Ovary (tissue), 9 donors: ENCODE measurements around the gene SGPL1. TPM values are rescaled to one million over a fixed set of nuclear protein-coding genes. Genes with fewer than 3 reads are reported as not detected.
A peak's percentile ranks its signal among the peaks of the same experiment; 100 is the strongest.

Source experiments
- DNase-seq, 5 donors: peaks; one replicate each; pipeline ENCODE4 v3.0.0-alpha.2; 2019 to 2020
- H3K27ac ChIP-seq, 2 donors: fragments of 200-600 bp; one replicate each; pipeline versions ENCODE4 v1.5.1 to v1.8.0; 2019 to 2022
- H3K27me3 ChIP-seq: fragments of 200-600 bp; one replicate; pipeline ENCODE4 v1.8.0; 2022
- H3K36me3 ChIP-seq: fragments of 200-600 bp; sonication (generic); one replicate; pipeline ENCODE4 v1.5.1; 2019
- H3K4me1 ChIP-seq: one replicate; pipeline ENCODE4 v1.8.1; 2013; ENCODE audit warnings: mild to moderate bottlenecking, moderate library complexity; ENCODE audit not compliant: insufficient read depth
- H3K4me3 ChIP-seq: fragments of 200-600 bp; sonication (generic); one replicate; pipeline ENCODE4 v1.5.1; 2017
- H3K9me3 ChIP-seq, 2 donors: fragments of 200-600 bp in 1 of 2; sonication (generic) in 1 of 2; one replicate each; pipeline versions ENCODE4 v1.5.1 to v1.8.1; 2013 to 2019; ENCODE audit warnings: mild to moderate bottlenecking in 1 of 2, moderate library complexity in 1 of 2
- CTCF ChIP-seq, 3 donors: fragments of 450-650 bp in 2 of 3; fragments of 200-600 bp in 1 of 3; IDR thresholded peaks; one replicate each; pipeline versions ENCODE4 v1.5.1 to v1.8.0; 2016 to 2022; ENCODE audit warnings: antibody characterized with exemption in 3 of 3, mild to moderate bottlenecking in 1 of 3
- EP300 ChIP-seq: sonication (generic); formaldehyde crosslinking; IDR thresholded peaks from one replicate; pipeline ENCODE4 v1.6.1; 2017; ENCODE audit warnings: antibody characterized with exemption
- POLR2A ChIP-seq: fragments of 450-650 bp; IDR thresholded peaks from one replicate; pipeline ENCODE4 v1.6.1; 2017; ENCODE audit warnings: antibody characterized with exemption, mild to moderate bottlenecking, moderate library complexity
- WGBS, 3 donors: extraction: QIAGEN DNeasy Blood & Tissue Kit in 1 of 3; methylation state at CpG; one replicate each; pipeline versions ENCODE4 v1.1.5 to v1.1.7; 2013 to 2017; 5-methylcytosine and 5-hydroxymethylcytosine counted together
- intact Hi-C, 4 donors: fragments of 100-400 bp; cut with DNase I; formaldehyde crosslinking; loops; one replicate each; pipeline versions ENCODE4 v1.11.0 to v1.15.1; 2022 to 2023
- polyA plus RNA-seq, 2 donors: library from polyadenylated mRNA; stranded (reverse); fragments of 200-250 nt in 1 of 2; fragments of 350-450 nt in 1 of 2; fragmentation: Illumina TruSeq in 1 of 2; extraction: RNeasy Lipid Tissue Mini Kit (QIAGEN cat#74804) in 1 of 2; gene quantifications; one replicate each; pipeline ENCODE4 v1.2.3, GENCODE V29; 2013 to 2014
- total RNA-seq, 7 donors: library from RNA; depleted of rRNA in 2 of 7; stranded (reverse); fragments of >200 nt in 2 of 7; fragmentation: NEBNext Ultra II Directional in 3 of 7; extraction: Animal tissue kit (Norgen Biotek cat#: 25700) in 3 of 7; gene quantifications; one replicate each; pipeline versions ENCODE4 v1.1.0 to v1.2.4, GENCODE V29; 2016 to 2023
- donor health status: DM: no; HTN: no; CAD: no; lungs with moderate emphysema.
- donor health status: DM: no; HTN: no; CAD: no.
- donor health status: Bipolar disorder and iron deficiency.
- donor health status: DM: yes; HTN: yes; CAD: no.
- donor health status: DM: no; HTN: no; CAD: no.
- donor health status: DM: yes; HTN: yes; CAD: no.

SGPL1 gene
- total and polyA plus RNA-seq, 9 donors = 8.0 to 52.6 (median 30.8) TPM

- no peak overlapping the region for H3K27ac ChIP-seq
- TF ChIP-seq CTCF (IDR thresholded peaks at IDR 0.05) (no peak), POLR2A (no peak), EP300 (no peak)
Observed at GRCh38 chr10:70778267-70778924, 37.4 kb upstream of the SGPL1 start.

GRCh38 chr10:70779088-70779487 is 36.7 kb upstream of the SGPL1 start:
- H3K27me3 ChIP-seq = no peaks in the 10 kb centered on the region
- no peaks in the 10 kb centered on the region for H3K36me3 ChIP-seq
- 48 to 69% (median 68%) methylated on average over 2 of the region's 2 CpGs for WGBS, 3 donors
- no peaks in the 10 kb centered on the region for H3K4me1 ChIP-seq
- no peak overlapping the region for H3K4me3 ChIP-seq
- TF ChIP-seq CTCF (IDR thresholded peaks at IDR 0.05) = no peak
- TF ChIP-seq EP300 = no peak
- no peak for TF ChIP-seq POLR2A
- no peak overlapping the region for H3K27ac ChIP-seq
- intact Hi-C loops = no loop called here
- H3K9me3 ChIP-seq = no peaks in the 10 kb centered on the region
- DNase-seq = no peak

More at GRCh38 chr10:70778267-70778924, 37.4 kb upstream of the SGPL1 start:
- intact Hi-C loops = no loop called here
- no peak for DNase-seq
- H3K9me3 ChIP-seq = no peaks in the 10 kb centered on the region
- WGBS, 3 donors = 68 to 75% (median 73%) methylated on average over 9 of the region's 9 CpGs
- no peaks in the 10 kb centered on the region for H3K27me3 ChIP-seq
- H3K36me3 ChIP-seq = no peaks in the 10 kb centered on the region
- no peaks in the 10 kb centered on the region for H3K4me1 ChIP-seq
- no peak overlapping the region for H3K4me3 ChIP-seq

- WGBS, 3 donors = 82 to 85% (median 85%) methylated on average over 16 of the region's 16 CpGs
- intact Hi-C loops = no loop called here
- no peaks in the 10 kb centered on the region for H3K9me3 ChIP-seq
- peak in 1 of 5 donors; percentile 17 for DNase-seq
- H3K27me3 ChIP-seq = no peaks in the 10 kb centered on the region
- no peak overlapping the region for H3K27ac ChIP-seq
- no peak overlapping the region for H3K4me3 ChIP-seq
- H3K4me1 ChIP-seq = no peaks in the 10 kb centered on the region
- H3K36me3 ChIP-seq = no peaks in the 10 kb centered on the region
- TF ChIP-seq POLR2A (no peak), EP300 (no peak), CTCF (IDR thresholded peaks at IDR 0.05) (no peak)
Observed at GRCh38 chr10:70779511-70780369, 36.0 kb upstream of the SGPL1 start.

GRCh38 chr10:70780370-70780760 is 35.4 kb upstream of the SGPL1 start:
- intact Hi-C loops = no loop called here
- Histone ChIP-seq H3K9me3 (no peaks in the 10 kb centered on the region), H3K4me3 (no peak overlapping the region), H3K27me3 (no peaks in the 10 kb centered on the region), H3K4me1 (no peaks in the 10 kb centered on the region), H3K27ac (no peak overlapping the region), H3K36me3 (no peaks in the 10 kb centered on the region)
- WGBS, 3 donors = 90 to 96% (median 95%) methylated on average over 9 of the region's 9 CpGs
- no peak for DNase-seq
- TF ChIP-seq POLR2A (no peak), CTCF (IDR thresholded peaks at IDR 0.05) (no peak), EP300 (no peak)
